Testis (tissue), 2 donors: ENCODE results near the gene IST1.

ENCODE experiments used
- POLR2A ChIP-seq: fragments of 450-650 bp; IDR thresholded peaks from one replicate; pipeline ENCODE4 v1.6.1; 2017; ENCODE audit warnings: antibody characterized with exemption, mild to moderate bottlenecking, moderate library complexity
- TF ChIP-seq, protein P1 (sequence below), 3 experiments: fragments of 450-650 bp in 2 of 3; fragments of 200-600 bp in 1 of 3; sonication (generic) in 1 of 3; IDR thresholded peaks; one replicate each; pipeline ENCODE4 v1.5.1; 2016 to 2019; ENCODE audit warnings: antibody characterized with exemption in 3 of 3, mild to moderate bottlenecking in 2 of 3, moderate library complexity in 1 of 3

DNA sequence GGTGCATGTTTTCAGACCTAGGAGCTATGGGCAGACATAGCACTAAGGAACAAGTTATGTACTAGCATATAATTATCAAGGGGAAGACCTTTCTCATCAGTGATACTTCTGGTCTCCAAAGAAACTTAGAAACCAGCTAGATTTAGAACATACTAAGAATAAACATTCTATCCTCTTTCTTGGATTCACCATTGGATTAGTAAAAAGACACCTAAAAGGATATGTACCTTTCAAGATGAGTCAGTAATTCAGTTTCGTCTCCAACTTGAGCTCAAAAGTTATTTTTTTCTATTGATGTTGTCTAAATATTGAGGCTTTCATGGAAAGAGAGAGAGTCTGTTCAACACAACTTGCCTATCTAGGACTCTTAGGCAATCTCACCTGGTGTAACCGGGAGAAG, 24.5 kb upstream of the IST1 start:
- TF ChIP-seq, protein P1, sequence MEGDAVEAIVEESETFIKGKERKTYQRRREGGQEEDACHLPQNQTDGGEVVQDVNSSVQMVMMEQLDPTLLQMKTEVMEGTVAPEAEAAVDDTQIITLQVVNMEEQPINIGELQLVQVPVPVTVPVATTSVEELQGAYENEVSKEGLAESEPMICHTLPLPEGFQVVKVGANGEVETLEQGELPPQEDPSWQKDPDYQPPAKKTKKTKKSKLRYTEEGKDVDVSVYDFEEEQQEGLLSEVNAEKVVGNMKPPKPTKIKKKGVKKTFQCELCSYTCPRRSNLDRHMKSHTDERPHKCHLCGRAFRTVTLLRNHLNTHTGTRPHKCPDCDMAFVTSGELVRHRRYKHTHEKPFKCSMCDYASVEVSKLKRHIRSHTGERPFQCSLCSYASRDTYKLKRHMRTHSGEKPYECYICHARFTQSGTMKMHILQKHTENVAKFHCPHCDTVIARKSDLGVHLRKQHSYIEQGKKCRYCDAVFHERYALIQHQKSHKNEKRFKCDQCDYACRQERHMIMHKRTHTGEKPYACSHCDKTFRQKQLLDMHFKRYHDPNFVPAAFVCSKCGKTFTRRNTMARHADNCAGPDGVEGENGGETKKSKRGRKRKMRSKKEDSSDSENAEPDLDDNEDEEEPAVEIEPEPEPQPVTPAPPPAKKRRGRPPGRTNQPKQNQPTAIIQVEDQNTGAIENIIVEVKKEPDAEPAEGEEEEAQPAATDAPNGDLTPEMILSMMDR (IDR thresholded peaks at IDR 0.05): no peak
- TF ChIP-seq POLR2A: no peak
